H1 (cell line): ENCODE data around the gene UROC1. TPM values are rescaled to one million over a fixed set of nuclear protein-coding genes. Genes with fewer than 3 reads are reported as not detected.

Experiments used
- CTCF ChIA-PET: fragments of 300-600 bp; sonication (Branson Sonifier 250); formaldehyde crosslinking; loops from one replicate; lab custom pipeline; 2021; ENCODE audit not compliant: partially characterized antibody; lab: Charles Lee
- POLR2A ChIA-PET: fragments of 300-600 bp; sonication (Branson Sonifier 250); formaldehyde crosslinking; loops from one replicate; lab custom pipeline; 2021; ENCODE audit warnings: inconsistent platforms; ENCODE audit not compliant: partially characterized antibody; lab: Charles Lee
- DNase-seq, 2 experiments: peaks; one replicate each; pipeline versions ENCODE4 v3.0.0 to v3.0.0-alpha.2; 2010 to 2022; ENCODE audit warnings: low spot score in 2 of 2, low read depth in 1 of 2, mixed read lengths in 1 of 2
- FAIRE-seq: peaks from 2 replicates; lab custom pipeline; 2011; peaks lifted over from hg19 to GRCh38; lab: Jason Lieb, UNC
- H2AFZ ChIP-seq: 2 replicates; pipeline ENCODE4 v1.8.1; 2012; ENCODE audit warnings: low read length, inconsistent platforms
- H2AK5ac ChIP-seq: 2 replicates; pipeline ENCODE4 v1.6.1; 2013; ENCODE audit warnings: low read depth, low read length
- H2BK120ac ChIP-seq: replicated peaks from 2 replicates; pipeline ENCODE3; 2013; ENCODE audit warnings: low read depth, low read length, inconsistent platforms
- H2BK12ac ChIP-seq: 2 replicates; pipeline ENCODE4 v1.6.1; 2013; ENCODE audit warnings: low read depth, low read length
- H2BK15ac ChIP-seq: 2 replicates; pipeline ENCODE4 v1.6.1; 2013; ENCODE audit warnings: low read length
- H2BK20ac ChIP-seq: 2 replicates; pipeline ENCODE4 v1.6.1; 2013; ENCODE audit warnings: low read length
- H2BK5ac ChIP-seq: 2 replicates; pipeline ENCODE4 v1.6.1; 2013; ENCODE audit warnings: low read depth, low read length
- H3K14ac ChIP-seq: 2 replicates; pipeline ENCODE4 v1.6.1; 2013; ENCODE audit warnings: inconsistent platforms; ENCODE audit not compliant: insufficient read length
- H3K18ac ChIP-seq: 2 replicates; pipeline ENCODE4 v1.6.1; 2013; ENCODE audit warnings: low read length; ENCODE audit errors: extremely low read depth
- H3K23ac ChIP-seq: 2 replicates; pipeline ENCODE4 v1.6.1; 2013; ENCODE audit warnings: inconsistent platforms; ENCODE audit not compliant: insufficient read length
- H3K23me2 ChIP-seq: 2 replicates; pipeline ENCODE4 v1.6.1; 2013; ENCODE audit warnings: low read depth, low read length
- H3K27ac ChIP-seq: 2 replicates; pipeline ENCODE4 v1.6.1; 2011; ENCODE audit warnings: low read depth, low read length, inconsistent platforms
- H3K27me3 ChIP-seq, 4 experiments: replicated peaks in 1 of 4; 1 replicate in 1 of 4; 2 replicates in 3 of 4; pipeline versions ENCODE4 v1.6.1 to v1.8.1; 2011 to 2013; ENCODE audit warnings: low read length in 3 of 4, mild to moderate bottlenecking in 3 of 4, inconsistent platforms in 2 of 4, mixed read lengths in 2 of 4, moderate library complexity in 1 of 4; ENCODE audit not compliant: control insufficient read depth in 3 of 4, insufficient read depth in 3 of 4; ENCODE audit errors: extremely low read depth in 1 of 4
- H3K36me3 ChIP-seq, 4 experiments: 2 replicates each; pipeline versions ENCODE4 v1.6.1 to v1.8.1; 2011 to 2013; ENCODE audit warnings: mild to moderate bottlenecking in 4 of 4, low read length in 3 of 4, moderate library complexity in 2 of 4, control low read depth in 1 of 4, inconsistent platforms in 1 of 4; ENCODE audit not compliant: insufficient read depth in 4 of 4, control insufficient read depth in 2 of 4
- H3K4ac ChIP-seq: replicated peaks from 2 replicates; pipeline ENCODE3; 2013; ENCODE audit warnings: low read length, low read depth, mixed read lengths, inconsistent platforms; ENCODE audit not compliant: insufficient read length
- H3K4me1 ChIP-seq, 4 experiments: replicated peaks in 1 of 4; 1 replicate in 1 of 4; 2 replicates in 3 of 4; pipeline versions ENCODE4 v1.6.1 to v1.8.1; 2011 to 2013; ENCODE audit warnings: low read length in 3 of 4, inconsistent platforms in 2 of 4, mixed read lengths in 1 of 4; ENCODE audit not compliant: insufficient read depth in 4 of 4, control insufficient read depth in 3 of 4
- H3K4me2 ChIP-seq, 2 experiments: 2 replicates each; pipeline versions ENCODE4 v1.6.1 to v1.8.1; 2011 to 2013; ENCODE audit warnings: low read depth in 2 of 2, low read length in 2 of 2, control low read depth in 1 of 2, inconsistent platforms in 1 of 2, mild to moderate bottlenecking in 1 of 2; ENCODE audit not compliant: insufficient read depth in 1 of 2
- H3K4me3 ChIP-seq, 4 experiments: fragments of 200-600, 300-600 bp in 1 of 4; sonication (generic), shearing (Covaris generic), sonication (Bioruptor Twin) in 1 of 4; 2 replicates each; pipeline versions ENCODE4 v1.5.1 to v1.8.1; 2011 to 2016; ENCODE audit warnings: low read length in 4 of 4, low read depth in 3 of 4, control low read depth in 2 of 4, inconsistent platforms in 2 of 4, mild to moderate bottlenecking in 2 of 4, mixed read lengths in 1 of 4, moderate library complexity in 1 of 4; ENCODE audit not compliant: insufficient read depth in 2 of 4; ENCODE audit errors: extremely low read depth in 1 of 4
- H3K56ac ChIP-seq: replicated peaks from 2 replicates; pipeline ENCODE3; 2013; ENCODE audit warnings: low read depth, mild to moderate bottlenecking, mixed read lengths, low read length, inconsistent platforms; ENCODE audit not compliant: insufficient read length
- H3K79me1 ChIP-seq: 2 replicates; pipeline ENCODE4 v1.6.1; 2013; ENCODE audit warnings: low read depth, low read length, control low read depth
- H3K79me2 ChIP-seq, 2 experiments: 2 replicates each; pipeline versions ENCODE4 v1.6.1 to v1.8.1; 2012 to 2013; ENCODE audit warnings: low read length in 2 of 2, mild to moderate bottlenecking in 2 of 2, inconsistent platforms in 1 of 2; ENCODE audit not compliant: insufficient read depth in 2 of 2, control insufficient read depth in 1 of 2
- H3K9ac ChIP-seq, 4 experiments: replicated peaks in 1 of 4; 1 replicate in 1 of 4; 2 replicates in 3 of 4; pipeline versions ENCODE4 v1.6.1 to v1.8.1; 2011 to 2013; ENCODE audit warnings: low read depth in 3 of 4, low read length in 3 of 4, control low read depth in 2 of 4, mild to moderate bottlenecking in 2 of 4, moderate library complexity in 2 of 4, inconsistent platforms in 1 of 4; ENCODE audit errors: extremely low read depth in 1 of 4
- H3K9me3 ChIP-seq, 2 experiments: 2 replicates each; pipeline versions ENCODE4 v1.6.1 to v1.8.1; 2012 to 2013; ENCODE audit warnings: mild to moderate bottlenecking in 2 of 2, moderate library complexity in 2 of 2, control low read depth in 1 of 2, inconsistent platforms in 1 of 2, low read depth in 1 of 2, low read length in 1 of 2, mixed read lengths in 1 of 2; ENCODE audit not compliant: insufficient read depth in 2 of 2
- H4K20me1 ChIP-seq, 2 experiments: replicated peaks in 1 of 2; 2 replicates each; pipeline versions ENCODE3 to v1.8.1; 2011 to 2013; ENCODE audit warnings: inconsistent platforms in 2 of 2, low read length in 2 of 2, mild to moderate bottlenecking in 1 of 2; ENCODE audit not compliant: insufficient read depth in 2 of 2, control insufficient read depth in 1 of 2
- H4K5ac ChIP-seq: 2 replicates; pipeline ENCODE4 v1.6.1; 2013; ENCODE audit warnings: low read length, low read depth, mixed read lengths, inconsistent platforms; ENCODE audit not compliant: insufficient read length
- H4K8ac ChIP-seq: 2 replicates; pipeline ENCODE4 v1.8.0; 2013; ENCODE audit warnings: mild to moderate bottlenecking, moderate library complexity, low read length, inconsistent platforms; ENCODE audit not compliant: insufficient read depth; ENCODE audit errors: extremely low read depth
- H4K91ac ChIP-seq: replicated peaks from 2 replicates; pipeline ENCODE3; 2013; ENCODE audit warnings: low read length, mixed read lengths, inconsistent platforms; ENCODE audit not compliant: insufficient read length
- NANOG ChIP-seq: IDR thresholded peaks from 2 replicates; pipeline ENCODE4 v1.6.1; 2011; ENCODE audit warnings: low read length, low read depth, mild to moderate bottlenecking, inconsistent platforms; ENCODE audit not compliant: insufficient read depth, poor library complexity, severe bottlenecking
- RAD21 ChIP-seq, 2 experiments: IDR thresholded peaks in 1 of 2; conservative IDR thresholded peaks in 1 of 2; 2 replicates each; pipeline ENCODE4 v1.6.1; 2011; ENCODE audit warnings: low read depth in 2 of 2, low read length in 2 of 2, improper control_type of control experiment in 1 of 2, inconsistent platforms in 1 of 2, mild to moderate bottlenecking in 1 of 2, moderate library complexity in 1 of 2
- WGBS, 2 experiments: shearing (Covaris generic) in 1 of 2; methylation state at CpG; one replicate each; pipeline versions ENCODE4 v1.1.6 to v1.1.7; 2013 to 2015; ENCODE audit warnings: low lambda C conversion rate in 2 of 2, mixed read lengths in 2 of 2, inconsistent platforms in 1 of 2, low coverage in 1 of 2, missing lambda C conversion rate in 1 of 2; ENCODE audit not compliant: insufficient replicate concordance in 2 of 2, insufficient coverage in 1 of 2, insufficient read length in 1 of 2; ENCODE audit errors: extremely low coverage in 1 of 2, missing lambda C conversion rate in 1 of 2; 5-methylcytosine and 5-hydroxymethylcytosine counted together
- polyA plus RNA-seq, 7 experiments: library from polyadenylated mRNA; depleted of rRNA in 3 of 7; stranded (reverse) in 5 of 7; unstranded in 2 of 7; fragments of >200 nt in 5 of 7; fragments of 200-250 nt in 2 of 7; gene quantifications; 1 replicate in 5 of 7; 2 replicates in 1 of 7; 4 replicates in 1 of 7; pipeline versions ENCODE4 v1.2.1 to v1.2.3, GENCODE V29; 2011 to 2013; ENCODE audit warnings: missing spikeins in 2 of 7, mixed read lengths in 2 of 7
- total RNA-seq: library from RNA; stranded (reverse); fragmentation: NEBNext Ultra II Directional; extraction: Animal tissue kit (Norgen Biotek cat#: 25700); gene quantifications from 2 replicates; pipeline ENCODE4 v1.2.1, GENCODE V29; 2021
- TF ChIP-seq, protein P1 (sequence below), 3 experiments: IDR thresholded peaks; 1 replicate in 2 of 3; 2 replicates in 1 of 3; pipeline versions ENCODE4 v1.5.1 to v1.6.1; 2011; ENCODE audit warnings: low read length in 3 of 3, mild to moderate bottlenecking in 3 of 3, inconsistent platforms in 2 of 3, low read depth in 1 of 3, moderate library complexity in 1 of 3; ENCODE audit not compliant: insufficient read depth in 1 of 3; ENCODE audit errors: control extremely low read depth in 1 of 3

The UROC1 gene
- total and polyA plus RNA-seq, 2 of the 8 experiments (the other 6 are each of a cell fraction or from before 2014, with no cell fraction given) = 0.03 TPM; not detected in 1

DNA sequence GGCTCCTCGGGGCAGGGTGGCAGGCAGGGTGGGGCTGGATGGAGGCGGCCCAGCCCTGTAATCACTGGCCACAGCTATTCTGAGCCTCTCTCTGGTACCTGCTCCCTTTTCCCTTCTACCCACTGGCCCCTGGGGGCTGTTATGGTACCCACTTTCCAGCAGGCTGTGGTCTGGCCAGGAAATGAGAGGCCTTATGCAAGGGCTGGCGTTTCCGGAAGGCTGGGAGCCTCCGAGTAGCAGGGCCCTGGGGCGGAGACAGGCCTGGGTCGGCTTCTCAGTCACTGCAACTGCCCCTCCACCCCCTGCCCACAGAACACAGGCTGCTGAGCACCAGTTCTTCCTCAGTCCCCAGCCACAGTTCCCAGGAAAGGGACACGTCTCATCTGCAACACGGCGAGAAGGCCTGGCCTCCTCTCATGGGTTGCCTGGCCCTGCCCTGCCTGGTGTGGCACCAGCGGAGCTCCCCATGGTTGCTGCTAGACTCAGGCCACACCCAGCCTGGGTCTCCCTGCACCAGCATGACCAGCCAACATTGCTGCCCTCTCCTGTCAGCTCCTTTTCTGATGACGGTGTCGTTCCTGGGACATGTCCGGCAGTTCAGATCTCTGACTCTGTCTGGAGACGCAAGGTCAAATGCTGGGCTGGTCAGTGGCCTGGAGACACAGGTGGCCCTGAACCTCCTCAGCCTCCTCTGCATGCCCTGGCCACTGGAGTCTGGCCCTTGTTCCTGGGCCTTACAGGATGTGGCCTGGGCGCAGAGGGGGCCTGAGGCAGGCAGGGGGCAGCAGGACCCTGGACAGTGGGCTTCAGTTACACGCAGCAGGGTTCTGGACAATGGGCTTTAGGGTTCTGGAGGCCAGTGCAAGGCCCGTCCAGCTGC, 12.8 kb upstream of the UROC1 start:
- H4K91ac ChIP-seq = no peak overlapping the region
- no peak overlapping the region for H3K14ac ChIP-seq
- H3K23me2 ChIP-seq = peaks cover 2% of the 10 kb centered on the region; the same call in 1 of the 2 replicates
- CTCF ChIA-PET = interaction anchor here (0.7 to 1.9 kb wide), 11 partner anchors 9 to 1017 kb away, joined by 3 to 8 read pairs (median 3); no protein-coding TSS in a partner anchor
- peaks cover 0 to 4% of the 10 kb centered on the region in 2 experiments for H4K20me1 ChIP-seq
- 92% methylated on average over 18 of the region's 18 CpGs; no CpG with 5 or more reads in 1 of the 2 experiments for WGBS, 2 experiments
- H3K27me3 ChIP-seq = no peaks in the 10 kb centered on the region; a peak in 1 of 7 replicates
- no peak overlapping the region for H3K4ac ChIP-seq
- DNase-seq (no peak), FAIRE-seq (no peak)
- H3K18ac ChIP-seq = no peak overlapping the region; the same call in 1 of the 2 replicates
- H2BK120ac ChIP-seq = no peak overlapping the region
- H3K27ac ChIP-seq = no peak overlapping the region
- H4K8ac ChIP-seq = no peak overlapping the region; the same call in 1 of the 2 replicates
- H2AFZ ChIP-seq = no peak overlapping the region
- POLR2A ChIA-PET = no interaction called here
- H3K79me1 ChIP-seq = no peaks in the 10 kb centered on the region
- H3K79me2 ChIP-seq = no peaks in the 10 kb centered on the region
- H3K56ac ChIP-seq = no peak overlapping the region
- no peak overlapping the region; the same call in 1 of the 2 replicates for H2BK12ac ChIP-seq
- H2BK20ac ChIP-seq = no peak overlapping the region
- no peaks in the 10 kb centered on the region for H3K9me3 ChIP-seq
- 0 out of 2 replicates have a peak overlapping the region, but pooled peaks have one; percentile 61 for H2BK15ac ChIP-seq
- no peak overlapping the region for H2AK5ac ChIP-seq
- TF ChIP-seq RAD21 (IDR thresholded peaks at IDR 0.05 in 1 of 2, conservative IDR thresholded peaks at IDR 0.05 in 1 of 2; ENCODE audit: low read depth in 2 of 2, low read length in 2 of 2) (peak; percentile 44 to 56), NANOG (no peak)
- TF ChIP-seq, protein P1, sequence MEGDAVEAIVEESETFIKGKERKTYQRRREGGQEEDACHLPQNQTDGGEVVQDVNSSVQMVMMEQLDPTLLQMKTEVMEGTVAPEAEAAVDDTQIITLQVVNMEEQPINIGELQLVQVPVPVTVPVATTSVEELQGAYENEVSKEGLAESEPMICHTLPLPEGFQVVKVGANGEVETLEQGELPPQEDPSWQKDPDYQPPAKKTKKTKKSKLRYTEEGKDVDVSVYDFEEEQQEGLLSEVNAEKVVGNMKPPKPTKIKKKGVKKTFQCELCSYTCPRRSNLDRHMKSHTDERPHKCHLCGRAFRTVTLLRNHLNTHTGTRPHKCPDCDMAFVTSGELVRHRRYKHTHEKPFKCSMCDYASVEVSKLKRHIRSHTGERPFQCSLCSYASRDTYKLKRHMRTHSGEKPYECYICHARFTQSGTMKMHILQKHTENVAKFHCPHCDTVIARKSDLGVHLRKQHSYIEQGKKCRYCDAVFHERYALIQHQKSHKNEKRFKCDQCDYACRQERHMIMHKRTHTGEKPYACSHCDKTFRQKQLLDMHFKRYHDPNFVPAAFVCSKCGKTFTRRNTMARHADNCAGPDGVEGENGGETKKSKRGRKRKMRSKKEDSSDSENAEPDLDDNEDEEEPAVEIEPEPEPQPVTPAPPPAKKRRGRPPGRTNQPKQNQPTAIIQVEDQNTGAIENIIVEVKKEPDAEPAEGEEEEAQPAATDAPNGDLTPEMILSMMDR (IDR thresholded peaks at IDR 0.05; ENCODE audit: control extremely low read depth in 1 of 3, insufficient read depth in 1 of 3, low read depth in 1 of 3, low read length in 3 of 3) = peak in 2 of 3 experiments; percentile 37 to 44; a peak in 3 of 4 replicates
- no peaks in the 10 kb centered on the region for H3K36me3 ChIP-seq
- H2BK5ac ChIP-seq = no peak overlapping the region
- H3K23ac ChIP-seq = no peak overlapping the region
- H3K9ac ChIP-seq = no peak overlapping the region
- H3K4me2 ChIP-seq = no peak overlapping the region
- H3K4me1 ChIP-seq = peaks cover 0 to 6% (median 2%) of the 10 kb centered on the region in 4 experiments; a peak in 2 of 7 replicates
- H4K5ac ChIP-seq = no peak overlapping the region
- H3K4me3 ChIP-seq = no peak overlapping the region
